Neutrophil (primary cell): Measurements from ENCODE around the gene SPTBN1.

Experiments used
- H3K27ac ChIP-seq: fragments of 200-600 bp; sonication (generic); 2 replicates; pipeline ENCODE4 v1.5.1; 2016; ENCODE audit warnings: mild to moderate bottlenecking, moderate library complexity
- H3K27me3 ChIP-seq: fragments of 200-600 bp; sonication (generic); 2 replicates; pipeline ENCODE4 v1.6.0; 2016; ENCODE audit warnings: mild to moderate bottlenecking
- H3K36me3 ChIP-seq: fragments of 200-600 bp; sonication (generic); 2 replicates; pipeline ENCODE4 v1.5.1; 2017
- H3K4me1 ChIP-seq, 2 experiments: fragments of 200-600 bp in 1 of 2; sonication (generic) in 1 of 2; 1 replicate in 1 of 2; 2 replicates in 1 of 2; pipeline versions ENCODE4 v1.5.1 to v1.6.1; 2013 to 2016; ENCODE audit warnings: low read depth in 1 of 2, low read length in 1 of 2, mild to moderate bottlenecking in 1 of 2, moderate library complexity in 1 of 2; ENCODE audit not compliant: control insufficient read depth in 1 of 2, insufficient read depth in 1 of 2
- H3K4me3 ChIP-seq, 2 experiments: fragments of 200-600 bp in 1 of 2; sonication (generic) in 1 of 2; 1 replicate in 1 of 2; 2 replicates in 1 of 2; pipeline ENCODE4 v1.5.1; 2013 to 2016; ENCODE audit warnings: low read depth in 1 of 2, low read length in 1 of 2, mild to moderate bottlenecking in 1 of 2, moderate library complexity in 1 of 2
- H3K9me3 ChIP-seq: fragments of 200-600 bp; sonication (generic); 2 replicates; pipeline ENCODE4 v1.5.1; 2016
- TF ChIP-seq, protein P1 (sequence below): fragments of 200-600 bp; sonication (generic); IDR thresholded peaks from 2 replicates; pipeline ENCODE4 v1.5.1; 2016; ENCODE audit warnings: antibody characterized with exemption

SPTBN1 gene

DNA sequence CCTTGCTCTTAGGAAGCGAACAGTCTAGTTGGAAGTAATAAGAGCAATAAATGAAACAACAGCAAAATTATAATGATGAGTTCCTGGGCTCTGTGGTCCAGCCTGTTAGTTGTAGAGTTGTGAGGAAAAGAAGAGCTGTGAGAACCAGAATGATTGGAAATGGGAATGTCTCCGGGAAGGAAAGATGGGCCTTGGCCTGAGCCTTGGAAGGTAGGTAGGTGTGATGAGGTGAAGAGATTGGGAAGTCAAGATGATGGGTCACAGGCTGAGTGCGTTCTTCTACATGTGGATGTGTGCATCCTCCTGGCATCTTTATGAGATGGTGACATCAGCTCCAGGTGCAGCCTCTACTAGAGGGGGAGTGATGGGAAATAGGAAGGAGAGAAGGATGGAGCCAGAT, 152.1 kb downstream of the SPTBN1 start:
- no peak overlapping the region for H3K27ac ChIP-seq
- no peaks in the 10 kb centered on the region for H3K9me3 ChIP-seq
- TF ChIP-seq, protein P1, sequence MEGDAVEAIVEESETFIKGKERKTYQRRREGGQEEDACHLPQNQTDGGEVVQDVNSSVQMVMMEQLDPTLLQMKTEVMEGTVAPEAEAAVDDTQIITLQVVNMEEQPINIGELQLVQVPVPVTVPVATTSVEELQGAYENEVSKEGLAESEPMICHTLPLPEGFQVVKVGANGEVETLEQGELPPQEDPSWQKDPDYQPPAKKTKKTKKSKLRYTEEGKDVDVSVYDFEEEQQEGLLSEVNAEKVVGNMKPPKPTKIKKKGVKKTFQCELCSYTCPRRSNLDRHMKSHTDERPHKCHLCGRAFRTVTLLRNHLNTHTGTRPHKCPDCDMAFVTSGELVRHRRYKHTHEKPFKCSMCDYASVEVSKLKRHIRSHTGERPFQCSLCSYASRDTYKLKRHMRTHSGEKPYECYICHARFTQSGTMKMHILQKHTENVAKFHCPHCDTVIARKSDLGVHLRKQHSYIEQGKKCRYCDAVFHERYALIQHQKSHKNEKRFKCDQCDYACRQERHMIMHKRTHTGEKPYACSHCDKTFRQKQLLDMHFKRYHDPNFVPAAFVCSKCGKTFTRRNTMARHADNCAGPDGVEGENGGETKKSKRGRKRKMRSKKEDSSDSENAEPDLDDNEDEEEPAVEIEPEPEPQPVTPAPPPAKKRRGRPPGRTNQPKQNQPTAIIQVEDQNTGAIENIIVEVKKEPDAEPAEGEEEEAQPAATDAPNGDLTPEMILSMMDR: no peak
- H3K27me3 ChIP-seq: no peaks in the 10 kb centered on the region
- no peak overlapping the region for H3K4me3 ChIP-seq
- peaks cover 30 to 41% of the 10 kb centered on the region in 2 experiments for H3K4me1 ChIP-seq
- peaks cover 8% of the 10 kb centered on the region for H3K36me3 ChIP-seq

GRCh38 chr2:54609241-54609640, 153.1 kb downstream of the SPTBN1 start:
- Histone ChIP-seq H3K27me3 (no peaks in the 10 kb centered on the region), H3K36me3 (peaks cover 17% of the 10 kb centered on the region), H3K9me3 (no peaks in the 10 kb centered on the region), H3K4me1 (peaks cover 20 to 31% of the 10 kb centered on the region in 2 experiments), H3K27ac (no peak overlapping the region), H3K4me3 (no peak overlapping the region)
- TF ChIP-seq, protein P1: no peak

- Histone ChIP-seq H3K4me3 (no peak overlapping the region), H3K36me3 (peaks cover 20% of the 10 kb centered on the region), H3K4me1 (peaks cover 16 to 27% of the 10 kb centered on the region in 2 experiments), H3K27me3 (no peaks in the 10 kb centered on the region), H3K9me3 (no peaks in the 10 kb centered on the region), H3K27ac (no peak overlapping the region)
- TF ChIP-seq, protein P1: no peak
Measured at GRCh38 chr2:54609647-54610046, 153.5 kb downstream of the SPTBN1 start.

DNA sequence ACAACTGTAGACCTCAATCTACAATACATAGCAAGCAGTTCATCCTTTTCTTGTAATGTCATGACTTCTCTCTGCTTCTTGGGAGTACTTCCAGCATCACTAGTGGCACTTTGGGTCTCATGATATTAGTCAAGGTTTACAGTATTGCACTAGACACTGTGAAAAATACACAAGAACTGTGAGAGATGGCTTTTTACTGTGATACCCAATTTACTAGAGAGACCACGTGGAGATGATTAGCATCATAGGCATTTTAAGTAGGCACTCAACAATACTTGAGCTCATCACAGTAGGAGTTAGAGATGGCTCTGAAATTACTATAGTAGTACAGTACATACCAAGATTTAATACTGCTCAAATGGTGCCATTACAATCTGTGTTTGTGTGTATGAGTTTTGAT, 154.6 kb downstream of the SPTBN1 start:
- no peaks in the 10 kb centered on the region for H3K27me3 ChIP-seq
- TF ChIP-seq, protein P1: no peak
- no peaks in the 10 kb centered on the region for H3K9me3 ChIP-seq
- H3K27ac ChIP-seq: no peak overlapping the region
- H3K36me3 ChIP-seq: peaks cover 27% of the 10 kb centered on the region
- H3K4me3 ChIP-seq: no peak overlapping the region
- H3K4me1 ChIP-seq: peaks cover 5 to 16% of the 10 kb centered on the region in 2 experiments

GRCh38 chr2:54611830-54612545, 155.9 kb downstream of the SPTBN1 start:
- Histone ChIP-seq H3K27ac (no peak overlapping the region), H3K4me3 (no peak overlapping the region)

More at GRCh38 chr2:54611830-54612545, 155.9 kb downstream of the SPTBN1 start:
- no peaks in the 10 kb centered on the region for H3K27me3 ChIP-seq
- H3K36me3 ChIP-seq: peaks cover 38% of the 10 kb centered on the region
- TF ChIP-seq, protein P1: no peak
- H3K4me1 ChIP-seq: peaks cover 0 to 10% of the 10 kb centered on the region in 2 experiments
- H3K9me3 ChIP-seq: no peaks in the 10 kb centered on the region
